ENCODE measurements around the gene ARHGAP19.

- no peak for TF ChIP-seq CTCF (IDR thresholded peaks at IDR 0.05)
- TF ChIP-seq POLR2A (IDR thresholded peaks at IDR 0.05) = no peak
Observed at GRCh38 chr10:97298223-97298571, 5.8 kb upstream of the ARHGAP19 start.

Measured in thyroid gland (tissue), 4 donors.